Ectodermal cell (in vitro differentiated cells): ENCODE results near the gene HMGB3.

Experiments used
- H3K27ac ChIP-seq: 2 replicates; pipeline ENCODE4 v1.7.0; 2013; ENCODE audit warnings: mild to moderate bottlenecking, low read depth, low read length; ENCODE audit not compliant: insufficient read depth, poor library complexity, severe bottlenecking
- H3K27me3 ChIP-seq: 2 replicates; pipeline ENCODE4 v1.7.0; 2013; ENCODE audit warnings: mild to moderate bottlenecking, low read length; ENCODE audit not compliant: insufficient read depth, control insufficient read depth, poor library complexity, severe bottlenecking
- H3K36me3 ChIP-seq: one replicate; pipeline ENCODE4 v1.7.0; 2013; ENCODE audit warnings: low read length; ENCODE audit not compliant: control insufficient read depth, insufficient read depth
- H3K4me1 ChIP-seq: one replicate; pipeline ENCODE4 v1.7.0; 2013; ENCODE audit warnings: low read length; ENCODE audit not compliant: control insufficient read depth, insufficient read depth
- H3K4me3 ChIP-seq: 2 replicates; pipeline ENCODE4 v1.7.0; 2013; ENCODE audit warnings: low read depth, low read length, control low read depth; ENCODE audit not compliant: insufficient read depth
- H3K9me3 ChIP-seq: 2 replicates; pipeline ENCODE4 v1.7.0; 2013; ENCODE audit warnings: mild to moderate bottlenecking, low read length, moderate library complexity; ENCODE audit not compliant: control insufficient read depth
- WGBS, 2 experiments: methylation state at CpG; one replicate each; pipeline ENCODE4 v1.1.7; 2013; ENCODE audit warnings: missing lambda C conversion rate in 2 of 2; 5-methylcytosine and 5-hydroxymethylcytosine counted together

HMGB3 gene

GRCh38 chrX:150990910-150991309, 7.8 kb downstream of the HMGB3 start:
- H3K27ac ChIP-seq, result no peak overlapping the region
- WGBS, 2 experiments, result 79 to 83% methylated on average over 5 of the region's 5 CpGs
- H3K9me3 ChIP-seq, result no peaks in the 10 kb centered on the region
- no peaks in the 10 kb centered on the region for H3K27me3 ChIP-seq
- H3K36me3 ChIP-seq, result no peaks in the 10 kb centered on the region
- H3K4me1 ChIP-seq, result no peaks in the 10 kb centered on the region
- H3K4me3 ChIP-seq, result no peak overlapping the region

- Histone ChIP-seq H3K4me3 (no peak overlapping the region), H3K27me3 (no peaks in the 10 kb centered on the region), H3K9me3 (no peaks in the 10 kb centered on the region), H3K4me1 (no peaks in the 10 kb centered on the region), H3K27ac (no peak overlapping the region), H3K36me3 (no peaks in the 10 kb centered on the region)
- WGBS, 2 experiments, result 96 to 100% methylated on average over 3 to 5 of the region's 5 CpGs
These were observed 17.8 kb downstream of the HMGB3 start for GRCh38 chrX:151000861-151001331.

GRCh38 chrX:151004085-151004484, 20.9 kb downstream of the HMGB3 start:
- Histone ChIP-seq H3K4me3 (no peak overlapping the region), H3K9me3 (no peaks in the 10 kb centered on the region), H3K27me3 (no peaks in the 10 kb centered on the region), H3K4me1 (no peaks in the 10 kb centered on the region), H3K36me3 (no peaks in the 10 kb centered on the region), H3K27ac (no peak overlapping the region)
- WGBS, 2 experiments, result 87 to 100% methylated on average over 1 of the region's 1 CpG

- no peaks in the 10 kb centered on the region for H3K27me3 ChIP-seq
- H3K4me3 ChIP-seq, result no peak overlapping the region
- 88 to 93% methylated on average over 3 of the region's 4 CpGs for WGBS, 2 experiments
- no peaks in the 10 kb centered on the region for H3K4me1 ChIP-seq
- no peak overlapping the region for H3K27ac ChIP-seq
- no peaks in the 10 kb centered on the region for H3K36me3 ChIP-seq
- no peaks in the 10 kb centered on the region for H3K9me3 ChIP-seq
These were observed 23.4 kb downstream of the HMGB3 start for GRCh38 chrX:151006410-151007109.

- no peaks in the 10 kb centered on the region for H3K36me3 ChIP-seq
- no peaks in the 10 kb centered on the region for H3K27me3 ChIP-seq
- H3K9me3 ChIP-seq, result no peaks in the 10 kb centered on the region
- H3K4me1 ChIP-seq, result no peaks in the 10 kb centered on the region
- no peak overlapping the region for H3K27ac ChIP-seq
- WGBS, 2 experiments, result 87 to 94% methylated on average over 2 of the region's 2 CpGs
- no peak overlapping the region for H3K4me3 ChIP-seq
These were observed 26.4 kb downstream of the HMGB3 start for GRCh38 chrX:151009582-151009981.

GRCh38 chrX:151013164-151013743, 30.1 kb downstream of the HMGB3 start:
- no peaks in the 10 kb centered on the region for H3K36me3 ChIP-seq
- H3K9me3 ChIP-seq, result no peaks in the 10 kb centered on the region
- WGBS, 2 experiments, result 91 to 92% methylated on average over 5 of the region's 5 CpGs
- no peak overlapping the region for H3K27ac ChIP-seq
- H3K4me3 ChIP-seq, result no peak overlapping the region
- no peaks in the 10 kb centered on the region for H3K27me3 ChIP-seq
- H3K4me1 ChIP-seq, result no peaks in the 10 kb centered on the region

GRCh38 chrX:151015684-151016083, 32.5 kb downstream of the HMGB3 start:
- Histone ChIP-seq H3K9me3 (no peaks in the 10 kb centered on the region), H3K4me1 (no peaks in the 10 kb centered on the region), H3K36me3 (no peaks in the 10 kb centered on the region), H3K27me3 (no peaks in the 10 kb centered on the region), H3K4me3 (no peak overlapping the region), H3K27ac (no peak overlapping the region)
- WGBS, 2 experiments, result 79 to 86% methylated on average over 4 of the region's 4 CpGs

- H3K27me3 ChIP-seq, result no peaks in the 10 kb centered on the region
- no peak overlapping the region for H3K27ac ChIP-seq
- no peaks in the 10 kb centered on the region for H3K4me1 ChIP-seq
- H3K9me3 ChIP-seq, result no peaks in the 10 kb centered on the region
- no peaks in the 10 kb centered on the region for H3K36me3 ChIP-seq
- WGBS, 2 experiments, result 90% methylated on average over 2 of the region's 2 CpGs
- no peak overlapping the region for H3K4me3 ChIP-seq
These were observed 36.7 kb downstream of the HMGB3 start for GRCh38 chrX:151019856-151020255.

- H3K27me3 ChIP-seq, result no peaks in the 10 kb centered on the region
- H3K4me3 ChIP-seq, result no peak overlapping the region
- no peak overlapping the region for H3K27ac ChIP-seq
- H3K9me3 ChIP-seq, result no peaks in the 10 kb centered on the region
- H3K4me1 ChIP-seq, result no peaks in the 10 kb centered on the region
- no peaks in the 10 kb centered on the region for H3K36me3 ChIP-seq
These were observed 47.7 kb downstream of the HMGB3 start for GRCh38 chrX:151030845-151031244.

GRCh38 chrX:151031391-151031975, 48.3 kb downstream of the HMGB3 start:
- Histone ChIP-seq H3K4me1 (no peaks in the 10 kb centered on the region), H3K4me3 (no peak overlapping the region), H3K36me3 (no peaks in the 10 kb centered on the region), H3K9me3 (no peaks in the 10 kb centered on the region), H3K27me3 (no peaks in the 10 kb centered on the region), H3K27ac (no peak overlapping the region)
- WGBS, 2 experiments, result 85 to 86% methylated on average over 7 of the region's 7 CpGs
